ACC112 (cell line): ENCODE measurements around the gene RIBC2.
"Not testable (repeated sequence)": the region's sequence is repeated elsewhere in the genome, so short reads cannot be mapped to it uniquely, and the experiment has no call there.

ENCODE experiments used
- H2AFZ ChIP-seq: fragments of 200-600 bp; sonication (generic); one replicate; pipeline ENCODE4 v1.6.0; 2017; ENCODE audit warnings: antibody characterized with exemption, low read length; ENCODE audit not compliant: unreplicated experiment
- H3K27ac ChIP-seq: fragments of 200-600 bp; sonication (generic); 2 replicates; pipeline ENCODE4 v1.5.1; 2014; ENCODE audit warnings: low read depth, mild to moderate bottlenecking, antibody characterized with exemption, low read length, moderate library complexity
- H3K27me3 ChIP-seq: fragments of 200-600 bp; sonication (generic); 2 replicates; pipeline ENCODE4 v1.6.1; 2014; ENCODE audit warnings: mild to moderate bottlenecking, antibody characterized with exemption, low read length, moderate library complexity, mixed read lengths; ENCODE audit not compliant: insufficient read depth
- H3K36me3 ChIP-seq: fragments of 200-600 bp; sonication (generic); 2 replicates; pipeline ENCODE4 v1.6.1; 2016; ENCODE audit warnings: mild to moderate bottlenecking, antibody characterized with exemption, low read length, moderate library complexity, mixed read lengths; ENCODE audit not compliant: insufficient read depth
- H3K4me1 ChIP-seq: fragments of 200-600 bp; sonication (generic); one replicate; pipeline ENCODE4 v1.6.1; 2016; ENCODE audit warnings: low read length, mixed read lengths; ENCODE audit not compliant: insufficient read depth, unreplicated experiment, control insufficient read depth
- H3K4me3 ChIP-seq: fragments of 200-600 bp; sonication (generic); 2 replicates; pipeline ENCODE4 v1.5.1; 2014; ENCODE audit warnings: mild to moderate bottlenecking, low read depth, low read length
- H3K79me2 ChIP-seq: fragments of 200-600 bp; sonication (generic); one replicate; pipeline ENCODE4 v1.6.0; 2016; ENCODE audit warnings: low read length; ENCODE audit not compliant: control insufficient read depth, unreplicated experiment, insufficient read depth

The RIBC2 gene

DNA sequence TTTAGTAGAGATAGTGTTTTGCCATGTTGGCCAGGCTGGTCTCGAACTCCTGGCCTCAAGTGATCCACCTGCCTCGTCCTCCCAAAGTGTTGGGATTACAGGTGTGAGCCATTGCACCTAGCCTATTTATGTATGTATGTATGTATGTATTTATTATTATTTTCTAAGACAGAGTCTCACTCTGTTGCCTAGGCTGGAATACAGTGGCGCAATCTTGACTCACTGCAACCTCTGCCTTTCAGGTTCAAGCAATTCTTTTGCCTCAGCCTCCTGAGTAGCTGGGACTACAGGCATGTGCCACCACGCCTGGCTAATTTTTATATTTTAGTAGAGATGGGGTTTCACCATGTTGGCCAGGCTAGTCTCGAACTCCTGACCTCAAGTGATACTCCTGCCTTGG is 35.9 kb downstream of the RIBC2 start:
- not testable (repeated sequence) for H3K79me2 ChIP-seq, H3K36me3 ChIP-seq, H2AFZ ChIP-seq, H3K4me1 ChIP-seq, H3K27me3 ChIP-seq, H3K4me3 ChIP-seq, H3K27ac ChIP-seq

DNA sequence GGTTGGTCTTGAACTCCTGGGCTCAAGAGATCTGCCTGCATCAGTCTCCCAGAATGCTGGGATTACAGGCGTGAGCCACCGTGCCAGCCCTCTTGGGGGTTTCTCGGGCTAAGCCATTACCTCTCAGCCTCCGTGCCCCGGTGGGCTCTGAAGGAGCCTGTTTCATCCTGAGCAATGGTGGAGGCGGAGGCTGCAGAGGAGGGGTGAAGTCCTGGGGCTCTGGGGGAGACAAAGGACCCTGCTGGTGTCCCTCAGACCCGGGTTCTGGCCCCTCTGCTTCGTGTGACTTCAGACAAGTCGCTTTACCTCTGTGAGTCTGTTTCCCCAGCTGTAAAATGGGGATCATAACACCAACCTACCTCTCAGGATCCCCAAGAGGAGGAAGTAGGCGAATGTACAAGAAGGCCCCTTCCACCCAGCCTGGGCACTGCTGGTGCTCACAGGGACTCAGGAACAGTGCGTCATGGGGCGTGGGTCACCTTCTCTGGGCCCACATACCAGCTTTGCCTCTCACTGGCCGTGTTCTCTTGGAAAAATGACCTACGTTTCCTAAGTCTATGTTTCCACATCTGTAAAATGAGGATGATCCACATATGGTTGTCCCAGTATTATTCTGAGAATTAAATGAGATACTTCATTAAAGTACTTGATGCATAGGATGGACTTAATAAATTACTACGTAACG is 36.8 kb downstream of the RIBC2 start:
- H3K27me3 ChIP-seq: no peaks in the 10 kb centered on the region
- no peak overlapping the region for H3K4me3 ChIP-seq
- no peaks in the 10 kb centered on the region for H3K79me2 ChIP-seq
- H3K4me1 ChIP-seq: no peaks in the 10 kb centered on the region
- H3K36me3 ChIP-seq: no peaks in the 10 kb centered on the region
- no peak overlapping the region; the same call in 1 of the 2 replicates for H3K27ac ChIP-seq
- no peak overlapping the region for H2AFZ ChIP-seq

DNA sequence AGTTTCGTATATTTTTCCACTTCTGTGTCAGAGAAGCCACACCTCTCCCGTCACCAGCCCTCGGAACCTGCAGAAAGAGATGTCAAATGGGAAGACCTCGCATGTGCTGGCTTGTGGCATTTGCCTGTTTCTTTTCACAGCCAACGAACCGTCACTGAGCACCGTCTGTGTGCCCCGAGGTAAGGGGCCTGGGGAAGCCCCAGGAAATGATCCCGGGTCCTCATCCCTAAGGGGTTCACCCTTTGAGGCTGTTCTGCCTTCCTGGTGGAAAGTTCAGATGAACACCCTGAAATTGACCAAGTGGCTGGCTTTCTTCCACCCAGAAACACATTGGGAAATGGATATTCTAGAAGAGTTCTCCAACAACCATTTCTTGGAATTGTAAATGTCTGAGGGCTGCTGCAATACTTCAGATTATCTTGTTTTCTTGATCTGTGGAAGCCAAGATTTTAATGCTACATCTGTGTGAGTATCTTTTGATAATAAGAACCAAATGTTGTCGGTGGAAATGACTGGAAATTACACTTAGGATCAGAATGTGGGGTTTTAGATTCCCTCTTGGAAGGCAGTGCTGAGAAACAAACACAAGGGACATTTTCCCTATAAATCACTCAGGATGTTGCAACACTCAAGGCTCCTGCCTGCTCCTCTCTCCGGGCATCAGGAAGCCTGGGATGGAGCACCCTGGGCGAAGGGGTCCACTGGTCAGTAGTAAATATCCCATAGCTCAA is 37.6 kb downstream of the RIBC2 start:
- no peaks in the 10 kb centered on the region for H3K27me3 ChIP-seq
- H3K4me3 ChIP-seq: no peak overlapping the region
- H2AFZ ChIP-seq: peak overlapping the region; percentile 75
- no peaks in the 10 kb centered on the region for H3K36me3 ChIP-seq
- H3K4me1 ChIP-seq: no peaks in the 10 kb centered on the region
- peak overlapping the region; percentile 43 for H3K27ac ChIP-seq
- H3K79me2 ChIP-seq: no peaks in the 10 kb centered on the region

DNA sequence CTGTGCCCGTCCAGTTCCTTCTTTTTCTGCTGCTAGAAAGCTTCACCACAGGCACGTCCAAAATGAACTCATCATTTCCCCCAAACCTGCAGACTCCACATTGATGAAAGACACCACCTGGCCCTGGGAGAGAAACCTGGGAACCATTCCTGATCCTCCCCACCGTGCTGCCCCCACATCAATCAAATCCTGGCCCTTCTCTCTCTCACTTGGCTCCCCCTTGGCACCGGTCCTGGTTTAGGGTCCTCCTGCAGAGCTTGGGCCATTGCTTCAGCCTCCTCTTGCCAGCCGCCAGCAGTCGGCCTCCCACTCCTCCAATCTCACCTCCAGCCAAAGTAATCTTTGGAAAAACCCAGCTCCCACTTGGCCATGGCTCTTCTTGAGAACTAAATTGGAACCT is 38.5 kb downstream of the RIBC2 start:
- H3K27me3 ChIP-seq: no peaks in the 10 kb centered on the region

DNA sequence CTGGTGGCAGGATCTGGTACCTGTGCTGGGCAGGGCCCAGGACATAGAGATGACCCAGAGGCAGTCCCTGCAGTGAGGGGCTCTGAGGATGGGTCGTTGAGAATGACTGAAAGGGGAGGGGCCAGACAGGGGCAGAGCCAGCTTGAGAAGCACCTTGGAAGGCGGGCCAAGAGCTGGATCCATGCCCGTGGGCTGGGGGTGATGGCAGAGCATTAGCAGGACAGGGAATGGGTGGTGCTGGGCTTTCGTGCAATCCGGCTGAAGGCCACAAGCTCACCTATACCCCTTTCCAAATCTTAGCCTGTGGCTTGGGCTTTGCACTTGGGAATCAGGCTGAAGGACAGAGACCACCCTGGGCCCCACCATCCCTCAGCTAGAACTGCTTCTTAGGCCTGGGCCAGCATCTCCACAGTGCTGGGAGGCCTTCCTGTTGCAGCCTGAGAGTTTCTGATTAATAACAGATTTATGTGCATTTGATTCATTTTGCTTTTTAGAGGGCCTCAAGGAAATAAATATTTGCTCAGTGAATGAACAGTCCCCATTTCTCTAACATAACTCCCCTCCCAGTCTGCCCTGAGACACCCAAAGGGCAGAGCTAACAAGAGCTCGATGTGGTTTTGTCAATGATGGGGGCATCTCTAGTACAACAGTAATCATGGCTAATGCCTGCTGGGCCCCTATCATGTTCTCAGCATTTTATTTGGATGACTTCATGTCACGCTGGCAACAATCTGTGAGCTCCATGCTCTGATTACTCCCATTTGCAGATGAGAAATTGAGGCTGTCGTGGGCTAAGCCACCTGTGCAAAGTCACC is 39.3 kb downstream of the RIBC2 start:
- Histone ChIP-seq H3K4me3 (no peak overlapping the region), H3K36me3 (no peaks in the 10 kb centered on the region), H3K27me3 (no peaks in the 10 kb centered on the region), H2AFZ (no peak overlapping the region), H3K79me2 (no peaks in the 10 kb centered on the region), H3K27ac (no peak overlapping the region), H3K4me1 (no peaks in the 10 kb centered on the region)

More for the DNA sequence above, 38.5 kb downstream of the RIBC2 start:
- no peaks in the 10 kb centered on the region for H3K79me2 ChIP-seq
- no peak overlapping the region for H3K27ac ChIP-seq
- no peaks in the 10 kb centered on the region for H3K4me1 ChIP-seq
- H2AFZ ChIP-seq: no peak overlapping the region
- no peak overlapping the region for H3K4me3 ChIP-seq
- H3K36me3 ChIP-seq: no peaks in the 10 kb centered on the region

DNA sequence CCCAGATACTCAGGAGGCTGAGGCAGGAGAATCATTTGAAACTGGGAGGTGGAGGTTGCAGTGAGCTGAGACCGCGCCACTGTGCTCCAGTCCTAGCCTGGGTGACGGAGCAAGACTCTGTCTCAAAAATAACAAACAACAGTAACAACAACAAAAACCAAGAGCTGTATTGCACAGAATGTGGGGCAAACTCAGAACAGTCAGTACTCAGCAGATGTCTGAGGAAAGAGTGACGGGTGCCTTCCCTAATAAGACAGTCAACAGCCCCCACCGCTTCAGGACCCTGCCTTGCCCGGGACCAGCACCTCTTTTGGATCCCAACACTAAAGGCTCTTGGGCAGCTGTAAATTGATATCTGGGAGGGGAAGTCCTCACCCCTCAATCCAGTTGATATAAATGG is 40.3 kb downstream of the RIBC2 start:
- no peaks in the 10 kb centered on the region for H3K4me1 ChIP-seq
- no peak overlapping the region for H2AFZ ChIP-seq
- no peaks in the 10 kb centered on the region for H3K36me3 ChIP-seq
- no peak overlapping the region for H3K4me3 ChIP-seq
- H3K79me2 ChIP-seq: no peaks in the 10 kb centered on the region
- H3K27ac ChIP-seq: no peak overlapping the region
- no peaks in the 10 kb centered on the region for H3K27me3 ChIP-seq

DNA sequence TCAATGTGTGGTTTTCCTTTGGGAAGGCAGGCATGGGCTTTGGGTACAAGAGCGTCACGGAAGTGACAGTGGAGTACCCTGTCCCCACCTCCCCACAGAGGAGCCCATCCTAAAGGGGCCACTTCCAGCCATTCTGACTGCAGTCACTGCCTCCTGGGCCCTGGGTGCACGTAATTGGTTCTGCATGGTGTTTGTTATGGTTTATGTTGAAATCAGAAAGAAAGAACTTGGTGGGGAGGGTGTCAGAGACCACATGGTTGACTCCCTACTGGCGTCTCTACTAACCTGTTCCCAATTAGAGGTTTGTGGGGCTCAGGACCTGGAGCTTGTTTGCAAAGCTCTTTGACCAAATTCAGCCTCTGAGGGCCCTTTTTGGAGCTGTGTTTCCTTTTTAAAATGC is 40.8 kb downstream of the RIBC2 start:
- H3K4me3 ChIP-seq: no peak overlapping the region
- no peak overlapping the region for H2AFZ ChIP-seq
- H3K4me1 ChIP-seq: no peaks in the 10 kb centered on the region
- H3K27ac ChIP-seq: no peak overlapping the region
- no peaks in the 10 kb centered on the region for H3K79me2 ChIP-seq
- no peaks in the 10 kb centered on the region for H3K36me3 ChIP-seq
- no peaks in the 10 kb centered on the region for H3K27me3 ChIP-seq

DNA sequence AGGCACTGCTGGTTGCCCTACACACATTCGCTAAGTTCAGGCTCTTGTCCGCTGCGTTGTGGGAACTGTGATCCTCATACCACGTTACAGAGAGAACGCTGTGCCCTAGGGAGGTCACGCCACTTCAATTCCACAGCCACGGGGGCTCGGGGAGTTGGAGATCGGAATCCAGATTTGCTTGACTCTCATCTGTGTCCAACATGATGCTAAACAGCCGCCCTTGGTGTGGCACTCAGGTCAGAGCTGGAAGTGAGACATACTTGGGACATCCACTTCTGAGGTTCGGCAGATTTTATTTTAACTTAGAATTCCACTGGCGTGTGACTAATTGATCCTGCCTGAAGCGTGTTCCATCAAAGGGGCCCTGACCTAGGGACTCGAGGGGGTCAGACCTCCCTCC is 41.7 kb downstream of the RIBC2 start:
- Histone ChIP-seq H3K79me2 (no peaks in the 10 kb centered on the region), H3K4me1 (no peaks in the 10 kb centered on the region), H3K36me3 (no peaks in the 10 kb centered on the region), H3K27ac (no peak overlapping the region), H3K4me3 (no peak overlapping the region), H2AFZ (no peak overlapping the region), H3K27me3 (no peaks in the 10 kb centered on the region)

DNA sequence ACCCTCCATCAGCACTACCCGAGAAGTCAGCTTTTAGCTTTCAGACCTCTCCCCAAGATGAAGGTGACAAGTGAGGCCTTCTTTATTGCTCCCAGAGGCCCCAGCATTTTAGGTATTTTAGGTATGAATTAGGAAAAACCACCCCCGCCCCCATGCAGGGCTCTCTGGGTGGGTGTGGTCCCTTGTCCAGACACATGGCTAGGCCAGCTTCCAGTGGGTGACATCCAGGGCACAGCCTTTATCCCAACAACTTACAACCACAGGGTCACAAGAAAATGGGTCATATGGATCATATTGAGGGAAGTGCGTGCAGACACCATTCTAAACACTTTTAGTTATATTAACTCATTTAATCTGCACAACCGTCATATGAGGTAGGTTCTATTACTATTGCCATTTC is 42.1 kb downstream of the RIBC2 start:
- H3K4me1 ChIP-seq: no peaks in the 10 kb centered on the region
- H3K27me3 ChIP-seq: no peaks in the 10 kb centered on the region
- H3K4me3 ChIP-seq: no peak overlapping the region
- no peaks in the 10 kb centered on the region for H3K79me2 ChIP-seq
- no peak overlapping the region for H3K27ac ChIP-seq
- H2AFZ ChIP-seq: no peak overlapping the region
- no peaks in the 10 kb centered on the region for H3K36me3 ChIP-seq

DNA sequence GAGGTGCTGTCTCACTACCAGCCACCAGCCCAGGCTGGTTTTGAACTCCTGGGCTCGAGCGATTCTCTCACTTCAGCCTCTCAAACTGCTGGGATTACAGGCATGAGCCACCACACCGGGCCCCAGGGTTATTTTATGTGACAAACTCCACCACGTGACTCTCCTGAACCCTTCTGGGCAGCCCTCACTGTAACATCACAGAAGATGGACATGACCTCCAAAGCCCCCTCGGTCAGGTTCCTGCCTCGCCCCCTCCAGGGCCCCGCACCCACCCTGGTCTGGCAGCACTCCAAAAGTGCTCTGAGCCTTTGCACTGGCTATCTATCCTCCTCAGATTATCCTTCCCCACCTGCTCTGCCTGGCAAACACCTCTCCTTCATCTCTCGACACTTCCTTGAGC is 43.3 kb downstream of the RIBC2 start:
- Histone ChIP-seq H3K4me3 (no peak overlapping the region), H2AFZ (no peak overlapping the region), H3K4me1 (no peaks in the 10 kb centered on the region), H3K27me3 (no peaks in the 10 kb centered on the region), H3K27ac (no peak overlapping the region), H3K36me3 (no peaks in the 10 kb centered on the region), H3K79me2 (no peaks in the 10 kb centered on the region)
